Measurements from ENCODE around the gene HBG1.

The HBG1 gene

GRCh38 chr11:5232821-5233220 is 16.8 kb downstream of the HBG1 start:
- no peak overlapping the region for H3K27ac ChIP-seq
- TF ChIP-seq ZFX (IDR thresholded peaks at IDR 0.05) (no peak), CTCF (conservative IDR thresholded peaks at IDR 0.05) (no peak)

- TF ChIP-seq CTCF (conservative IDR thresholded peaks at IDR 0.05) (no peak), ZFX (IDR thresholded peaks at IDR 0.05) (no peak)
Observed at GRCh38 chr11:5232176-5232575, 17.5 kb downstream of the HBG1 start.

GRCh38 chr11:5231111-5231510 is 18.5 kb downstream of the HBG1 start:
- no peak overlapping the region for H3K27ac ChIP-seq
- TF ChIP-seq ZFX (IDR thresholded peaks at IDR 0.05): no peak
- no peak for TF ChIP-seq CTCF (conservative IDR thresholded peaks at IDR 0.05)

More at GRCh38 chr11:5232176-5232575, 17.5 kb downstream of the HBG1 start:
- no peak overlapping the region for H3K27ac ChIP-seq

- H3K27ac ChIP-seq: no peak overlapping the region
- TF ChIP-seq ZFX (IDR thresholded peaks at IDR 0.05): no peak
- TF ChIP-seq CTCF (conservative IDR thresholded peaks at IDR 0.05): no peak
Observed at GRCh38 chr11:5230266-5230665, 19.4 kb downstream of the HBG1 start.

GRCh38 chr11:5229796-5230195 is 19.9 kb downstream of the HBG1 start:
- no peak overlapping the region for H3K27ac ChIP-seq
- TF ChIP-seq CTCF (conservative IDR thresholded peaks at IDR 0.05) (no peak), ZFX (IDR thresholded peaks at IDR 0.05) (no peak)

GRCh38 chr11:5229356-5229755 is 20.3 kb downstream of the HBG1 start:
- no peak overlapping the region for H3K27ac ChIP-seq
- TF ChIP-seq ZFX (IDR thresholded peaks at IDR 0.05): no peak
- TF ChIP-seq CTCF (conservative IDR thresholded peaks at IDR 0.05): no peak

- TF ChIP-seq CTCF (conservative IDR thresholded peaks at IDR 0.05) (no peak), ZFX (IDR thresholded peaks at IDR 0.05) (no peak)
- no peak overlapping the region for H3K27ac ChIP-seq
Observed at GRCh38 chr11:5228124-5228523, 21.5 kb downstream of the HBG1 start.

All from C4-2B (cell line).